ENCODE measurements around the gene RCBTB2. TPM values are rescaled to one million over a fixed set of nuclear protein-coding genes. Genes with fewer than 3 reads are reported as not detected.

RCBTB2 gene
- total and polyA plus RNA-seq, 2 donors (not counting 3 experiments of a cell fraction or from before 2014, with no cell fraction given), result 10.7 to 12.6 TPM

DNA sequence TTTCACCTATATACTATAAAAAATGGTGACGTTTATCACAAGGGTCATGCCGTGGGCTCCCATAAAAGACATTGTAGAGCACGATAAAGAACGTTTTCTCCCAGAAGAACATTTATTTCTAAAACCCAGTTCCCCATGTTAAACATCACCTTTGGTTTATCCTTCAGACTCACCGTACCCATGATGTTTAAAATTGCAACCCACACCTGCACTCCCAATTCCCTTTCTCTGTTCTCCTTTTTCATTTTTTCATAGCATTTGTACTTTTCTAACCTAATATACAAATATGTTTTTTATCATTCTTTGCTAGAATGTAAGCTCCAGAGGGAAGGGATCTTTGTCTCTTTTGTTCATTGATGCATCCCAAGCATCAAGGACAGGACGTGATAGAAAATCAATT is 2.0 kb downstream of the RCBTB2 start:
- Histone ChIP-seq H3K79me2 (ENCODE audit: control insufficient read depth, insufficient read depth, low read length) (peaks cover 2% of the 10 kb centered on the region), H3K27me3 (ENCODE audit: control insufficient read depth in 2 of 2, insufficient read depth in 2 of 2, low read length in 2 of 2) (no peaks in the 10 kb centered on the region), H2AFZ (ENCODE audit: low read depth, low read length) (no peak overlapping the region), H3K9me1 (replicated peaks; ENCODE audit: control insufficient read depth, extremely low read depth, insufficient read depth, low read length) (no peaks in the 10 kb centered on the region), H3K4me2 (ENCODE audit: insufficient read depth, low read length) (no peak overlapping the region), H3K9ac (replicated peaks; ENCODE audit: extremely low read depth, insufficient read depth, low read length) (no peak overlapping the region), H3K9me3 (replicated peaks; ENCODE audit: control insufficient read depth, insufficient read depth, low read length) (no peaks in the 10 kb centered on the region), H3K36me3 (ENCODE audit: control insufficient read depth in 2 of 2, extremely low read depth in 1 of 2, insufficient read depth in 2 of 2, low read length in 2 of 2) (no peaks in the 10 kb centered on the region), H3K4me3 (replicated peaks in 1 of 3; ENCODE audit: insufficient read depth in 1 of 3, low read depth in 1 of 3, low read length in 3 of 3) (no peak overlapping the region), H3K4me1 (ENCODE audit: control insufficient read depth, extremely low read depth, insufficient read depth, low read length) (peaks cover 10% of the 10 kb centered on the region), H3K27ac (ENCODE audit: insufficient read depth, low read depth, low read length) (no peak overlapping the region), H4K20me1 (replicated peaks; ENCODE audit: control insufficient read depth, extremely low read depth, insufficient read depth, low read length) (no peaks in the 10 kb centered on the region)
- CTCF ChIA-PET, result interaction anchor here (1.2 to 4.3 kb wide), 3 partner anchors 129 to 238 kb away, joined by 3 to 30 read pairs (median 11); no protein-coding TSS in a partner anchor
- dilution Hi-C loops (cut with MboI; ENCODE audit: extremely low pct_ligation_motif_present, low sequenced_read_pairs) (no loop called here), intact Hi-C loops (cut with micrococcal nuclease) (no loop called here)
- no peak for DNase-seq (ENCODE audit: low read depth, low spot score)
- TF ChIP-seq POLR2AphosphoS5 (IDR thresholded peaks at IDR 0.05; ENCODE audit: insufficient read depth, low read depth, low read length) (no peak), POLR2A (IDR thresholded peaks at IDR 0.05; ENCODE audit: low read depth, low read length) (no peak), FOS (IDR thresholded peaks at IDR 0.05; ENCODE audit: borderline replicate concordance, insufficient read depth, low read length) (no peak), JUN (IDR thresholded peaks at IDR 0.05; ENCODE audit: borderline replicate concordance, insufficient read depth, insufficient read length, low read depth) (no peak), GATA2 (IDR thresholded peaks at IDR 0.05; ENCODE audit: insufficient read depth, insufficient read length, low read depth, low read length) (no peak), MYC (IDR thresholded peaks at IDR 0.05; ENCODE audit: low read depth, low read length) (no peak), EZH2 (IDR thresholded peaks at IDR 0.05; ENCODE audit: borderline replicate concordance, low read depth, low read length, severe bottlenecking) (no peak)
- TF ChIP-seq, protein P1, sequence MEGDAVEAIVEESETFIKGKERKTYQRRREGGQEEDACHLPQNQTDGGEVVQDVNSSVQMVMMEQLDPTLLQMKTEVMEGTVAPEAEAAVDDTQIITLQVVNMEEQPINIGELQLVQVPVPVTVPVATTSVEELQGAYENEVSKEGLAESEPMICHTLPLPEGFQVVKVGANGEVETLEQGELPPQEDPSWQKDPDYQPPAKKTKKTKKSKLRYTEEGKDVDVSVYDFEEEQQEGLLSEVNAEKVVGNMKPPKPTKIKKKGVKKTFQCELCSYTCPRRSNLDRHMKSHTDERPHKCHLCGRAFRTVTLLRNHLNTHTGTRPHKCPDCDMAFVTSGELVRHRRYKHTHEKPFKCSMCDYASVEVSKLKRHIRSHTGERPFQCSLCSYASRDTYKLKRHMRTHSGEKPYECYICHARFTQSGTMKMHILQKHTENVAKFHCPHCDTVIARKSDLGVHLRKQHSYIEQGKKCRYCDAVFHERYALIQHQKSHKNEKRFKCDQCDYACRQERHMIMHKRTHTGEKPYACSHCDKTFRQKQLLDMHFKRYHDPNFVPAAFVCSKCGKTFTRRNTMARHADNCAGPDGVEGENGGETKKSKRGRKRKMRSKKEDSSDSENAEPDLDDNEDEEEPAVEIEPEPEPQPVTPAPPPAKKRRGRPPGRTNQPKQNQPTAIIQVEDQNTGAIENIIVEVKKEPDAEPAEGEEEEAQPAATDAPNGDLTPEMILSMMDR (IDR thresholded peaks at IDR 0.05; ENCODE audit: extremely low read depth in 1 of 2, insufficient read depth in 1 of 2, low read depth in 1 of 2, low read length in 2 of 2), result no peak
- TF ChIP-seq, protein P2, sequence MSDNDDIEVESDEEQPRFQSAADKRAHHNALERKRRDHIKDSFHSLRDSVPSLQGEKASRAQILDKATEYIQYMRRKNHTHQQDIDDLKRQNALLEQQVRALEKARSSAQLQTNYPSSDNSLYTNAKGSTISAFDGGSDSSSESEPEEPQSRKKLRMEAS (IDR thresholded peaks at IDR 0.05; ENCODE audit: insufficient read depth, insufficient read length), result no peak
- POLR2A ChIA-PET, result no interaction called here
- no peak for FAIRE-seq
- no TSS peak for BruUV-seq (replicated peaks)

Data from endothelial cell of umbilical vein (primary cell).